Activated naive CD4-positive, alpha-beta T cell treated with anti-CD3 and anti-CD28 coated beads, Interleukin-2, amount 50 U/mL, for 24 hours (primary cell): Measurements from ENCODE around the gene PLCH2.
"Not testable (repeated sequence)": the region's sequence is repeated elsewhere in the genome, so short reads cannot be mapped to it uniquely, and the experiment has no call there.

Source experiments
- H3K27ac Mint-ChIP-seq: one replicate; pipeline ENCODE4 v1.8.0; 2021; ENCODE audit warnings: mild to moderate bottlenecking, mixed read lengths
- H3K27me3 Mint-ChIP-seq: one replicate; pipeline ENCODE4 v1.8.0; 2021; ENCODE audit warnings: mixed read lengths
- H3K36me3 Mint-ChIP-seq: one replicate; pipeline ENCODE4 v1.8.0; 2021; ENCODE audit warnings: mixed read lengths
- H3K4me1 Mint-ChIP-seq: one replicate; pipeline ENCODE4 v1.8.0; 2021; ENCODE audit warnings: mixed read lengths
- H3K4me3 Mint-ChIP-seq: one replicate; pipeline ENCODE4 v1.8.0; 2021; ENCODE audit warnings: mild to moderate bottlenecking, mixed read lengths
- H3K9me3 Mint-ChIP-seq: one replicate; pipeline ENCODE4 v1.8.0; 2021; ENCODE audit warnings: mixed read lengths

The PLCH2 gene

GRCh38 chr1:2551544-2551943 is 75.5 kb downstream of the PLCH2 start:
- H3K4me3 Mint-ChIP-seq, H3K36me3 Mint-ChIP-seq, H3K27me3 Mint-ChIP-seq, H3K9me3 Mint-ChIP-seq: not testable (repeated sequence)
- Mint-ChIP-seq H3K4me1 (peaks cover 24% of the 10 kb centered on the region), H3K27ac (peak overlapping the region; percentile 17)

- no peaks in the 10 kb centered on the region for H3K9me3 Mint-ChIP-seq
- no peaks in the 10 kb centered on the region for H3K36me3 Mint-ChIP-seq
- no peaks in the 10 kb centered on the region for H3K27me3 Mint-ChIP-seq
- H3K27ac Mint-ChIP-seq = no peak overlapping the region
- no peak overlapping the region for H3K4me3 Mint-ChIP-seq
- H3K4me1 Mint-ChIP-seq = peaks cover 25% of the 10 kb centered on the region
Observed at GRCh38 chr1:2552189-2552588, 76.1 kb downstream of the PLCH2 start.

DNA sequence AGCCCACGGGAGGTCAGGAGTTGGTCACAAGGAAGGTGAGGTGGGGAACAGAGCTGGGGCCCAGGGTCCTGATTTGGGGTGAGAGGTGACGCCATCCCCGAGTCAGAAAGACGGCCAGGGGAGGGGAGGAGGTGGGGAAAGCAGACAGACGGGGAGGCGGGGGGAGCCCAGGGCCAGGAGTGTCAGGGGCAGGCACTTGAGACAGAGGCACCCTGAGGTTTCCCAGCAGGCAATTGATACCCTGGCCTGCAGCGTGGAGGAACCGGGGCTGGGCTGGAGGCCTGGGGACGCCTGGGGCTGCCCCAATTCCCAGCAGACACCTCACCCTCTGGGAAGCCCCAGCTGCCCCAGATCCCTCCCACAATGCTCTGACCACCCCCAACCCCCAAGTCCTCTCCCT is 77.0 kb downstream of the PLCH2 start:
- not testable (repeated sequence) for H3K36me3 Mint-ChIP-seq, H3K9me3 Mint-ChIP-seq, H3K27me3 Mint-ChIP-seq, H3K27ac Mint-ChIP-seq, H3K4me3 Mint-ChIP-seq
- peaks cover 31% of the 10 kb centered on the region for H3K4me1 Mint-ChIP-seq

DNA sequence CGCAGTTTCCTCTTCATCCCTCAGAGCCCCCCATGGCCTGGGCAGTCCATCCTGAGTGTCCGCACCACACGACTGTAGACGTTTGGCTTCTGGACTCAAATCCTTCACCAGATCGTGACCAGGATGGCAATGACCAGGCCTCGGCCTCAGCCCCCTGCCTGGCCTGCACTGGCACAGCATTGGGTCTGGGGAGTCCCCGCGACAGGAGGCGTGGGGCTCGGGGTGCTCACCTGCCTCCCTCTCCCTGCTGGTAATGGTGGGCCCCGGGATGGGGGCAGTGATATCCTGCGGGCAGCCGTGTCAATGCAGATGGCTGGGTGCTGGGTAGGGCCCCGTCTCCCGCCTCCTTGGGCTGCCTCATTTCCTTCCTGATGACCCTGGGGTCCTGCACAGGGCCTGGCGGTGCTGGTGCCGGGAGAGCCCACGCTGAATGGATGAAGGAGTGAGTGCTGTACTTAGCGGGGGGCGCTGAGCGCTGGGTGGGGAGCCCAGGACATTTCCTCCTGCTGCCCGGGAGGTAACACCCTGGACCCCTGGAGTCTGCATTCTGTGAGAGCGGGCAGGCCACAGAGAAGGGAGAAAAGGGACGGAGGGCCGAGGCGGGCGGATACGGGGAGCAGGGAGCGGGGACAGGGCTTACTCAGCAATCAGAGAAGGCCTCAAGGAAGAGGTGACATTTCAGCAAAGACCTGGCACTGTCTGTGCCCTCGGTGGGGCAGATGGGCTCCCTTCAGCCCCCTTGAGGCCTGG is 78.0 kb downstream of the PLCH2 start:
- peaks cover 31% of the 10 kb centered on the region for H3K4me1 Mint-ChIP-seq
- no peak overlapping the region for H3K27ac Mint-ChIP-seq
- no peaks in the 10 kb centered on the region for H3K36me3 Mint-ChIP-seq

GRCh38 chr1:2554621-2555387 is 78.7 kb downstream of the PLCH2 start:
- no peaks in the 10 kb centered on the region for H3K36me3 Mint-ChIP-seq
- H3K9me3 Mint-ChIP-seq = no peaks in the 10 kb centered on the region
- H3K4me3 Mint-ChIP-seq = peak overlapping the region; percentile 94
- peaks cover 31% of the 10 kb centered on the region for H3K4me1 Mint-ChIP-seq
- peak overlapping the region; percentile 59 for H3K27ac Mint-ChIP-seq
- no peaks in the 10 kb centered on the region for H3K27me3 Mint-ChIP-seq

More for the DNA sequence above, 78.0 kb downstream of the PLCH2 start:
- Mint-ChIP-seq H3K4me3 (no peak overlapping the region), H3K9me3 (no peaks in the 10 kb centered on the region), H3K27me3 (no peaks in the 10 kb centered on the region)
